Measurements from ENCODE around the gene KCNK18.
A peak's percentile ranks its signal among the peaks of the same experiment; 100 is the strongest.

The KCNK18 gene

DNA sequence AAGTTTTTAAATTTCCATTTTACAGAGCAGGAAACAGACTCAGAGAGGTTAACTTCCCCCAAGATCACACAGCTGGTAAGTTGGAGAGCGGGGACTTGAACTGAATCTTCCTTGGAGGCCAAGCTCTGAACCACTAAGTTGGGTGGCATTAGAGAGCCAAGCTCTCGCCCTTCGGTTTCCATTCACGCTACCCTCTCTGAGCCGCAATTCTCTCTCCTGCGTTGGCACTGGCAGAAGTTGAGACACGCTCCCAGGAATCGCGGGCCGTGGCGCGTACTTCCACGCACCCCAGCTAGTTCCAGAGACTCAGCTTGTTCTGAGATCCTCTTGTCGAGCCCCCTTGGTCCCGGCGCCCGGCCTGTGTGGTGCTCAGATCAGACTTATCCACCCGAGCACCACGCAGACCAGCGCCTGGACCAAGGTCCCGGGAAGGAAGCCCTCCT, 29.9 kb upstream of the KCNK18 start:
- Histone ChIP-seq H3K27ac (ENCODE audit: poor library complexity, severe bottlenecking) (no peak overlapping the region), H3K4me1 (ENCODE audit: insufficient read depth, poor library complexity, severe bottlenecking) (no peaks in the 10 kb centered on the region), H3K4me3 (ENCODE audit: severe bottlenecking) (no peak overlapping the region), H3K36me3 (ENCODE audit: low read depth) (no peaks in the 10 kb centered on the region), H3K9me3 (ENCODE audit: severe bottlenecking) (no peaks in the 10 kb centered on the region), H3K27me3 (ENCODE audit: insufficient read depth, poor library complexity, severe bottlenecking) (peaks cover 99% of the 10 kb centered on the region)
- ATAC-seq (ENCODE audit: low read depth) (no peak), DNase-seq (ENCODE audit: low spot score) (no peak)
- TF ChIP-seq, protein P1, sequence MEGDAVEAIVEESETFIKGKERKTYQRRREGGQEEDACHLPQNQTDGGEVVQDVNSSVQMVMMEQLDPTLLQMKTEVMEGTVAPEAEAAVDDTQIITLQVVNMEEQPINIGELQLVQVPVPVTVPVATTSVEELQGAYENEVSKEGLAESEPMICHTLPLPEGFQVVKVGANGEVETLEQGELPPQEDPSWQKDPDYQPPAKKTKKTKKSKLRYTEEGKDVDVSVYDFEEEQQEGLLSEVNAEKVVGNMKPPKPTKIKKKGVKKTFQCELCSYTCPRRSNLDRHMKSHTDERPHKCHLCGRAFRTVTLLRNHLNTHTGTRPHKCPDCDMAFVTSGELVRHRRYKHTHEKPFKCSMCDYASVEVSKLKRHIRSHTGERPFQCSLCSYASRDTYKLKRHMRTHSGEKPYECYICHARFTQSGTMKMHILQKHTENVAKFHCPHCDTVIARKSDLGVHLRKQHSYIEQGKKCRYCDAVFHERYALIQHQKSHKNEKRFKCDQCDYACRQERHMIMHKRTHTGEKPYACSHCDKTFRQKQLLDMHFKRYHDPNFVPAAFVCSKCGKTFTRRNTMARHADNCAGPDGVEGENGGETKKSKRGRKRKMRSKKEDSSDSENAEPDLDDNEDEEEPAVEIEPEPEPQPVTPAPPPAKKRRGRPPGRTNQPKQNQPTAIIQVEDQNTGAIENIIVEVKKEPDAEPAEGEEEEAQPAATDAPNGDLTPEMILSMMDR (IDR thresholded peaks at IDR 0.05; ENCODE audit: poor library complexity, severe bottlenecking): no peak

DNA sequence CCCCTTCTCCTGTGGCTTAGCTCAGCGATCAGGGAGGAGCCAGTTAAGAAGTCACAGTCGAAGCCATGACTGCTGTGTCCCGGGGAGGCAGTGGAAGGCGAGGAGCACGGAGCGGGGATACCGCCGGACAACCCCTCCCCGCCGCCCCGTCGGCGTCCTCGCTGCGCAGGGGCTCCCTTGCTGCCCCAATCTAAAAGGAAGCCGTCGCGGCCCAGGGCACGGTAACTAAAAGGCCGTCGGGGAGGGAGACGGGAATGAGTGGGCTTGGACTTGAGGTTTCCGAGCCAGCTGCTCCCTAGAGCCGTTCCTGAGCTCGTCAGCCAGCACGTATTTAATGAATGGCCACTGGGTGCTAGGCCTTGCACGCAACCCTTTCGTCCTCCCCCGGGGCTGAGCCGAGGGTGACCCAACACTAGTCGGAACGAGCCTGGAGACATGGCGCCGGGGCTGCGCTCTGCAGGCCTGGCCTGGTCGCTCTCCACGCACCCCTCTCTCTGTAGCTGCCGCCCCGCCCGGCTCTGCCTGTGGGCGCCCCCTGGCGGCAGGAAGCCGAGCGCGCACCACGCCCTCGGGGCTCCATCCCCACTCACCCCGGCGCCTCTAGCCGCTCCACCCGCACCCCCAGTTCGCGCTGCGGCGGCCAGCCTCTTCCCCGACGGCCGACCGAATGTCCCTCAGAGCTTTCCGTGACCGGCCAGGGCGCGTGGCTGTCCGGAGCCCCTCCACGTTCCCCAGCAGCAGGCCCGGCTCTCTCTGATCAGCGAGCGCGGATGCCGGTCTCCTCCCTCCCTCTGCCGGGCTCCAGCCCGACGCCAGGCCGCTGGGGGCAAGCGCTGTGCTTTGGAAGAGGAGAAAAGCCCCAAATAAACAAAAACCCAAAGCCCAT, 29.3 kb upstream of the KCNK18 start:
- no peak overlapping the region for H3K27ac ChIP-seq (ENCODE audit: poor library complexity, severe bottlenecking)
- H3K4me1 ChIP-seq (ENCODE audit: insufficient read depth, poor library complexity, severe bottlenecking): no peaks in the 10 kb centered on the region
- TF ChIP-seq, protein P1 (IDR thresholded peaks at IDR 0.05; ENCODE audit: poor library complexity, severe bottlenecking): peak; percentile 81
- DNase-seq (ENCODE audit: low spot score): no peak
- no peaks in the 10 kb centered on the region for H3K9me3 ChIP-seq (ENCODE audit: severe bottlenecking)
- no peak overlapping the region for H3K4me3 ChIP-seq (ENCODE audit: severe bottlenecking)
- peaks cover 99% of the 10 kb centered on the region for H3K27me3 ChIP-seq (ENCODE audit: insufficient read depth, poor library complexity, severe bottlenecking)
- no peaks in the 10 kb centered on the region for H3K36me3 ChIP-seq (ENCODE audit: low read depth)
- ATAC-seq (ENCODE audit: low read depth): peak; percentile 69

DNA sequence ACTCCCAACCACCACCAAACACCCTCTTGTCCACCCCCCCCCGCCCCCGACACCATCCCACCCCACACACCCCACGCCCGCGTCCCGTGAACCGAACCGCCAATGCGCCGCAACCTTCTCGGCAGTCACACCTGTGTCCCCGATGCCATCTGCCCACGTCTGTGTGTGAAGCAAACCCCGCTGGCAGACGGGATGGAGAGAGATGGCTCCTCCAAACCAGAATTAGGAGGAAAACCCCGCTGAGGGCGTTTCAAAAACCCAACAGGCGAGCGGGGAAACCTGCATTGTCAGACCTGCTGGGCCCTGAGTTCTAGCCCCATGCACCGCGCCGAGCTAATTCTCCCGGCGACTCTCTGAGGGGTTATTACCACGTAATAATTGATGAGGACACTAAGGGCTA, 28.6 kb upstream of the KCNK18 start:
- ATAC-seq (ENCODE audit: low read depth) (no peak), DNase-seq (ENCODE audit: low spot score) (no peak)
- Histone ChIP-seq H3K4me1 (ENCODE audit: insufficient read depth, poor library complexity, severe bottlenecking) (no peaks in the 10 kb centered on the region), H3K27ac (ENCODE audit: poor library complexity, severe bottlenecking) (no peak overlapping the region), H3K27me3 (ENCODE audit: insufficient read depth, poor library complexity, severe bottlenecking) (peaks cover 98% of the 10 kb centered on the region), H3K4me3 (ENCODE audit: severe bottlenecking) (no peak overlapping the region), H3K9me3 (ENCODE audit: severe bottlenecking) (no peaks in the 10 kb centered on the region), H3K36me3 (ENCODE audit: low read depth) (no peaks in the 10 kb centered on the region)
- TF ChIP-seq, protein P1 (IDR thresholded peaks at IDR 0.05; ENCODE audit: poor library complexity, severe bottlenecking): no peak

DNA sequence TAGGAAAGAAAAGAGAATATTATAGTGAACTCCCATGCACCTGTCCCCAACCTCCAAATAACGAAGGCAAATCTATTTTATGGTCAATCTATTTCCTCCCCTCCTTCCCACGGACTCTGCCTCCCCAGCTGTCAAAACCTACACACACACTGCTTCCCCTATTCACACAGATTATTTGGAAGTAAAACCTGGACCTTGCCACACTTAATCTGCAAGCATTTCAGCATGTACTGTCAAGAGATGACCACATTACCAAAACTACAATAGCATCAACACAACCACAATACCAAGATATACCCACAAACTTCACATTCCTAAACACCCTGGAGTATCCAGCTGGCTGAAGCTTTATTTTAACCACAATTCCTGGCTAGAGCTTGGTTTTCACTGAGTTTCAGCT, 27.8 kb upstream of the KCNK18 start:
- Histone ChIP-seq H3K27me3 (ENCODE audit: insufficient read depth, poor library complexity, severe bottlenecking) (peaks cover 95% of the 10 kb centered on the region), H3K27ac (ENCODE audit: poor library complexity, severe bottlenecking) (no peak overlapping the region), H3K36me3 (ENCODE audit: low read depth) (no peaks in the 10 kb centered on the region), H3K9me3 (ENCODE audit: severe bottlenecking) (no peaks in the 10 kb centered on the region), H3K4me1 (ENCODE audit: insufficient read depth, poor library complexity, severe bottlenecking) (no peaks in the 10 kb centered on the region), H3K4me3 (ENCODE audit: severe bottlenecking) (no peak overlapping the region)
- DNase-seq (ENCODE audit: low spot score) (no peak), ATAC-seq (ENCODE audit: low read depth) (no peak)
- TF ChIP-seq, protein P1 (IDR thresholded peaks at IDR 0.05; ENCODE audit: poor library complexity, severe bottlenecking): no peak

DNA sequence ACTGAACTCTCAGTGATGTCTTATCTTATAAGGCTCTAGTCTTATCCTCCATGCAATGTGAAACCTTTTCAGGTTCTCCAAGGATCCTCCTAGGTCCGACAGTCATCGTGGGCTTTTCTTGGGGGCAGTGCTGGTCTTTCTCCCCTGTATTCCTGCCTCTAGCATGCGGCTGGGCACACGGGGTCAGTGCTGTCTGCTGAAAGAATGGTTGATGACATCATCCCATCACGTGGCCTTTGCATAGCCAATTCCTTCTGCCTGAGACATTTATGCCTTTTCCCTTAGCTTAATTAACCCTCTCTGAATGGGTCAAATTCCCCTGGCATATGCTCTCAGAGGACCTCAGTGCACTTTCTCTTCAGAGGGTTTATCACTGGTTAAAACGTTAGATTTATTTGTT, 27.0 kb upstream of the KCNK18 start:
- Histone ChIP-seq H3K4me1 (ENCODE audit: insufficient read depth, poor library complexity, severe bottlenecking) (no peaks in the 10 kb centered on the region), H3K9me3 (ENCODE audit: severe bottlenecking) (no peaks in the 10 kb centered on the region), H3K36me3 (ENCODE audit: low read depth) (no peaks in the 10 kb centered on the region), H3K27ac (ENCODE audit: poor library complexity, severe bottlenecking) (no peak overlapping the region), H3K27me3 (ENCODE audit: insufficient read depth, poor library complexity, severe bottlenecking) (peaks cover 89% of the 10 kb centered on the region), H3K4me3 (ENCODE audit: severe bottlenecking) (no peak overlapping the region)
- DNase-seq (ENCODE audit: low spot score): no peak
- ATAC-seq (ENCODE audit: low read depth): no peak
- TF ChIP-seq, protein P1 (IDR thresholded peaks at IDR 0.05; ENCODE audit: poor library complexity, severe bottlenecking): no peak

All from RWPE2 (cell line).